Inflammatory macrophage treated with lipopolysaccharide for 1 hour (primary cell): ENCODE measurements around the gene BRF1.

Experiments used
- DNase-seq, 2 donors: peaks; one replicate each; pipeline ENCODE4 v3.0.0-alpha.2; 2020 to 2022

BRF1 gene

DNA sequence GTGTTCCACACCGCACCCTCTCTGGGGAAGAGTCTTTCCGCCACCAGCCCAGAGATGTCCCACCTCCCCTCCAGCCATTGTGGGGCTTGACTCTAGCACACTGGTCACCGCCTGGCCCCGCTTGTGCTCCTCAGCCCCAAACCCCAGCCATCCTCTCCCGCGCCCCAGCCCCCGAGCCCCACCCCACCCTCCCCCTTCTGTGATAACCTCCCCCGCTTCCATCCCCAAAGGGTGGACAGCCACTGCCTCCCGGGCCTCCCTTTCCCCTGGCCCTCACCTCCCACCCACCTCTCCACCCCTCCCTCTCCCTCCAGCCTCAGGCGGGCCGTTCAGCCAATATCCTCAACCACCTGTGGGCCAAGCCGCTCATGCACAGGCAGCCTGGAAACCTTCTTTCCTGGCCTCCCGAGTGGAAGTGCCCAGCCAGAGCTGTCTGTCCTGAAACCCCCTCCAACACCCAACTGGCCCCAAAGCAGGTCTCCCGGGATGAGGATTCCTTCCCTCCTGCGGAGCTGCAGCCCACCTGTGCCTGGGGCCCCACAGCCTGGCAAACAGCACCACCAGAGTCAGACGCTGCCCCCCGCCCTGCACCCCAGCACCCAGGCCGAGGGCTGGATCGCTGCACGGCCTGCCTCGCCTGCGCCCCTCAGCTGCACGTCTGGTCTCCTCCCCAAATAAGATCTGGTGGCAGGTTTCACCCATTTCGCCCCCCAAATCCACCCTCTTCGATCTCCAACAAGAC lies 92.6 kb downstream of the BRF1 start:
- DNase-seq: no peak

DNA sequence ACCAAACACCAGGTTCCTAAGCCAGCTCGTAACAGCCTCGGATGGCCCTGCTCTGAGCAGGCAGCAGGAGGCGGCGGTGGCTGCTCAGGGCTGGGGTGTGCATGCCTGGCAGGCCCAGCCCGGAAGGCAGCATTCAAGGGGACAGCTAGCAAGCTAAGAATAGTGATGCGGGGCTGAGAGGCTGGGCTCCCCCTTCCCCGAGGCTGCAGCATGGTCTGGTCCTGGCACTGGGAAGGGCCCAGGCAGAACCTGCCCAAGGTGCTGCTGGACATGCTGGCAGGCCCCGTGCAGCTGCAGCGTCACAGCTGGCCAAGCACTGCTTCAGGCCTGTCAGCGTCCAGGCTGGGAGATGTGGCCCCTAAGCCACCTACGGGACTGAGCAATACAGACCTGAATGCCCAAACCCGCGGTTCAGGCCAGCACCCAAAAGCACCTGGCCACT lies 93.3 kb downstream of the BRF1 start:
- DNase-seq: no peak

DNA sequence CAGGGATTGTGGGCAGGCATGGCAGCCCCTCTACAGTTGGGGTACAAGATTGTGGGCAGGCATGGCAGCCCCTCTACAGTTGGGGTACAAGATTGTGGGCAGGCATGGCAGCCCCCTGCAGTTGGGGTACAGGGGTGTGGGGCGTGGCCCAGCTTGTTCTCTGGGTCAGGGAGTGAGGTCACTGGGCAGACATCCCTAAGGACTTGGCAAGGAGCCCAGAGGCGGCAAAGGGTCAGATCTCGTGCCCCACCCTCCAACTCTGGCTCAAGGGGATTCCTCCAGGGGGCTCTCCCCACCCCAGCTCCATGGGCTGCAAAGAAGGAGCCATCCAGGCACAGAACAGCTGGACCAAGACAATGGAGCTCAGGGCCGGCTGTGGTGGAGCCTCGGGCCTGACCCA lies 93.9 kb downstream of the BRF1 start:
- no peak for DNase-seq

- no peak for DNase-seq
Measured at GRCh38 chr14:105205673-105206208, 95.1 kb downstream of the BRF1 start.

DNA sequence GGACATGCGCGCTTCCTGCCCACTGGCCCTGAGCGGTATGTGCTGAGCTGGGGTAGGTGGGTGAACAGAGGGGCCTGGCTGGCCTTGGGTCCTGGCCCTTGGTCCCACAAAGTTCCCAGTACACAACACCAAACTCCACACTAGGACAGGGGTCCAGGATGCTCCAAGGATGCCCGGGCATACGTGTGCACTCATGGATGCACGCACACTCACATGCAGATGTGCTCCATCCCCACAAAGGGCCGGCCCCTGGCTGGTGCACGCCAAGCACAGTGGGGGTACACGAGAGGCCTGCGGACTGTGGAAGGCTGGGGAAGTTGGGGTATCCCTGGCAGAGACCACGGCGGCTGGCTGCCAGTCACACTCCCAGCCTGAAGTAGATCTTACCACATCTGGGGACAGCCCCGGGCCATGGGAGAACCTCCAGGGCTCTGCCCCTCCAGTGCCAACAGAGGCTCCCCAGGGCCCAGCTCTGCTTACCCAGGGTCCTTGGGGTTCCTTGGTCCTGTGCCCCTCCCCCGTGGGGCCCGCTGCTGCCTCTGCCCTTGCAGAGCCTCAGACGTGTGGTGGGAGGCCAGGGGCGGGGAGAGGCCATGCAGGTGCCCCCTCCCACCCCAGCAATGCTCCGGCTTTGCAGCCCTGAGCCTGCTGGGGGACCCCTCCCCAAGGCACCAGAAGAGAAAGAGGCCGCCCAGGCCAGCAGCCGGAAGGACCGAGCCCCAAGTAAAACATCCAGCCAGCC lies 95.7 kb downstream of the BRF1 start:
- DNase-seq: no peak

- no peak for DNase-seq
Measured at GRCh38 chr14:105204206-105204930, 96.4 kb downstream of the BRF1 start.

GRCh38 chr14:105203701-105204100 lies 97.1 kb downstream of the BRF1 start:
- no peak for DNase-seq

DNA sequence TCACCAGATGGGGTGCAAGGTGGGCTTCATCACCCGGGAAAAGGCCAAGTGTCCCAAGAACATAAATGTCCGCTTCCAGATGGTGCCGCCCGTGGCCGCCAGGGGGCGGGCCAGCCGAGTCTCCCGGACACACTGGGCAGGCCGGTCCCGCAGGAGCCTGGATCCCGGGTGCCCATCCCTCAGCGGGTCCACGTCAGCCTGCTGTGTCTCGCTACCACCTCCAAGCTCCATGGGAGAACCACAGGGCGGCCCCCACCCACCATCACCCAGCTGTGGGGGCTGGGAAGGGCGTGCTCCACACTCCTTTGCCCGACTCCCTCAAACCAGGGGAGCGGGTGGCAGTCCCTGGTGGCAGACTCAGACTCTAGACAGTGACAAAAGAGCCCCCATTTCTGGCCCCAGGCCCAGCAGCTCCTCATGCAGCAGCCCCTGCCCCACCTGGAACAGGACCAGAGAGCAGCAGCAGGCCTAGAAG lies 97.7 kb downstream of the BRF1 start:
- peak; percentile 25 to 85 for DNase-seq

DNA sequence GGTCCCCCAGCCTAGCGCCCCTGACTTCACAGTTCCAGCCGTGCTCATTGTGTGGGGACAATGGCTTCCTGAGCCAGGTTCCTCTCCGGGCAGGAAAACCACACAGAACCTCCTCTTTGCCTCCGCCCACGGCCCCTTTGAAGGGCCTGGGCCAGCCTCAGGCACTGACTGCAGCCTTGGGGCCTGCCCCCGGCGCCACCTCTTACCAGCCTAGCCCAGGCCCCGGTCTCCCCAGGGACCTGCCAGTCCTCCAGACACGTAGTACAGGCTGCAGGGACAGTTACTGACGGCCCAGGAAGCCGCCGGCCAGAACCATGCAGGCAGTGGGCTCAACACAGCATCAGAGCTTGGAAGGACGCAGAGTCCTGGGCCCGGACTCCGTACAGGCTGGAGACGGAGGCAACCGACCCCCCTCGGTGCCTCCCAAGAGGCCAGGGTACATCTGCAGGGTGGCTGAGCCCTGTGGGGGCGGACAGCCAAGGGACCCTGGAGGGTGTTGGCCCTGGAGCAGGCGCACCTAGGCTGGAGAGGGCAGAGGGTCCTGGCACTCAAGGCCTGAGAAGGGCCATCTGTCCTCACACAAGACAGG lies 98.8 kb downstream of the BRF1 start:
- DNase-seq: peak; percentile 77 to 81

GRCh38 chr14:105201156-105201924 lies 99.5 kb downstream of the BRF1 start:
- DNase-seq: no peak

GRCh38 chr14:105200641-105201040 lies 100.2 kb downstream of the BRF1 start:
- no peak for DNase-seq

- no peak for DNase-seq
Measured at GRCh38 chr14:105200074-105200473, 100.7 kb downstream of the BRF1 start.

GRCh38 chr14:105199093-105199492 lies 101.7 kb downstream of the BRF1 start:
- no peak for DNase-seq

GRCh38 chr14:105198588-105198987 lies 102.2 kb downstream of the BRF1 start:
- no peak for DNase-seq

DNA sequence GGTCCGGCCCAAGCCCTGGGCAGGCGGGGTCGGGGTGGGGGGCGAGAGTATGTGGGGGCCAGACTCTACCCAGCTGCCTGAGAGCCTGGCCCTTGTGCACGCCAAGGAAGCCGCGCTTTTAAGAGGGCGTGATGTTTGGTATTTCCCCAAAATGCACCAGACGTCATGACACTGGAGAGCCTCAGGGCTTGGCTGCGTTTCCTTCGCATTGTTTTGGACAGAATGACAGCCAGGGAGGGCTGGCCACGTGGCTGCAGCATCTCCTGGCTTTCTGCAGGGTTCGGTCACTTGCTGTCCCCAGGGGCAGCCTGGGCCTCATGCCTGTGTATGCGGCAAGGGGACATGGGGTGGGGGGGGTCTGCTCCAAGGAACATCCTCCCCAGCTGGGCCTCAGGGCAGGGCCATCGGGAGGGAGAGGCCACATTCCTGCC lies 103.6 kb downstream of the BRF1 start:
- DNase-seq: peak; percentile 77

DNA sequence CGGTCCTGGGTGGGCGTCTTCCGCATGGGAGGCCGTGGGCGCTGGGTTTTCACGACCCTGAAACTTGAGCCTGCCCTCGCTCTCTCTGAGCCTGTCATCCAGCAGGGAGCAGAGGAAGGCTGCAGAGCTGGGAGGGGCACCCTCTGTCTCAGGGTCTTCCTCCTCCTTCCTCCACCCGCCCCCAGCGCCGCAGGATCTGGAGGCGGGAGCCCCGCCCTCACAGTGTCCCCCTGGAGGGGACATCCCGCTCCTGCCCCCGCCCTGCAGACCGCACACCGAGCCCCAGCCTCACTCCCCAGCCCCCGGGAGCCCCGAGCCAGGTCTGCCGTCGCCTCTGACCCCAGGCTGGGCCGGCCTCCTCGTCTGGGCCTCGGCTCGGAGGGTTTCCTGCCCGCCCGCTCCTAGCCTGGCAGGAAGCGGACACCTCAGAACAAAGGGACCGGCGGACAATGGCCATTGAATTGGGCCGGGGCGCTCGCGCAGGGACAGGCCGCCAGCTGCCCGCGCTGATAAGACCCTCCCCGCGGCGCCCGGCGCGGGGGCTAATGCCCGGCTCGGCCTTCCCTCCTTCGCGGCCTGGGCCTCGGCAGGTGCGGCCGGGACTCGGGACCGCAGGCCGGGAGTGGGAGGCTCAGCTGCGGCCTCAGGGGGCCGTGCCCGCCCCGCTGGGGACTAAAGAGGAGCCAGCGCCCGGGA lies 104.4 kb downstream of the BRF1 start:
- DNase-seq: no peak

- no peak for DNase-seq
Measured at GRCh38 chr14:105195522-105196264, 105.1 kb downstream of the BRF1 start.

- DNase-seq: no peak
Measured at GRCh38 chr14:105195051-105195450, 105.8 kb downstream of the BRF1 start.

DNA sequence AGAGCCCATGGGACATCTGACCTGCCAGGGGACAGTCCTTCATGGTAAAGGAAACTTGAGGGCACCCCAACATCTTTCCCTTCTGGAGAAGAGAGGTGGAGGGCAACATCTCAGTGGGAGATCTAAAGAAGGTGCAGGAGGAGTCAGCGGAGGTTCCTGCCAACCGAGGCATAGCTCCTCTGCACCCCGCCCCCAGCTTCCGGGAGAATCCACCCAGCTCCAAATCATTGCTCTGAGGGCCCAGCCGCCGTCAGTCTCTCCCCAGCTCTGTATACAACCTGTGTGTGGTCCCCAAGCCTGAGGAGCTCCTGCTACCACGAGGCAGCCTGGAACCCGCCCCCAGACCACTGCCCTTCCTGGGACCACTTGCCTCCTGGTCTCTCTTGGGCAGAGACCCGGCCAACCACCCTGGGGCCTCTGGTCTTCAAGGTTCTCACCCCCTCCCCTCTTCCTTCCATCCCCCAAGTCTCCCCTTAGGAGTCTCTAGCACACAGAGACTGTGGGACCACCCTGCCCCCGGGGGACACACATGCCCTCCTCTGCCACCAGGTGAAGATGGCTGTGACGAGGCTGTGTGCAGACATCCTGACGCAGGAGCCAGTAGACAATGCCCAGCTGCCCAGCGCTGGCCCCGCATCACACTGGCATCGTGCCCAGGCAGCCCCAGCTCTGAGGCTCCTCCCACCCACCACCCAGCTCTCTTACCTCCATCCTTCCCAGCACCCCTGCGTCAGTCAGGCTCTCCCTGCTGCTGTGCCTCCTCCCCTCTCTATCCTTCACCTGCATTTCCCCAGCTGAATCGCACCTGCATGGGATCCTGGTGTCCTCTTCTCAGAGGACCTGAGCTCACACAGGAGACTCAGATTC lies 106.7 kb downstream of the BRF1 start:
- DNase-seq: no peak
